GM18505 (cell line): ENCODE data around the gene COL18A1.

Experiments used
- ATAC-seq: cut with Tn5 transposase; IDR thresholded peaks from one replicate; pipeline ENCODE4 v1.9.1; 2021; ENCODE audit not compliant: unreplicated experiment
- POLR2A ChIP-seq: IDR thresholded peaks from 4 replicates; pipeline ENCODE4 v1.6.1; 2011; ENCODE audit warnings: borderline replicate concordance; ENCODE audit not compliant: insufficient read depth, insufficient read length; ENCODE audit errors: extremely low read depth

COL18A1 gene

GRCh38 chr21:45421846-45422775 is 17.1 kb downstream of the COL18A1 start:
- no peak for TF ChIP-seq POLR2A
- ATAC-seq: no peak

GRCh38 chr21:45423201-45423955 is 18.4 kb downstream of the COL18A1 start:
- no peak for ATAC-seq
- no peak for TF ChIP-seq POLR2A

DNA sequence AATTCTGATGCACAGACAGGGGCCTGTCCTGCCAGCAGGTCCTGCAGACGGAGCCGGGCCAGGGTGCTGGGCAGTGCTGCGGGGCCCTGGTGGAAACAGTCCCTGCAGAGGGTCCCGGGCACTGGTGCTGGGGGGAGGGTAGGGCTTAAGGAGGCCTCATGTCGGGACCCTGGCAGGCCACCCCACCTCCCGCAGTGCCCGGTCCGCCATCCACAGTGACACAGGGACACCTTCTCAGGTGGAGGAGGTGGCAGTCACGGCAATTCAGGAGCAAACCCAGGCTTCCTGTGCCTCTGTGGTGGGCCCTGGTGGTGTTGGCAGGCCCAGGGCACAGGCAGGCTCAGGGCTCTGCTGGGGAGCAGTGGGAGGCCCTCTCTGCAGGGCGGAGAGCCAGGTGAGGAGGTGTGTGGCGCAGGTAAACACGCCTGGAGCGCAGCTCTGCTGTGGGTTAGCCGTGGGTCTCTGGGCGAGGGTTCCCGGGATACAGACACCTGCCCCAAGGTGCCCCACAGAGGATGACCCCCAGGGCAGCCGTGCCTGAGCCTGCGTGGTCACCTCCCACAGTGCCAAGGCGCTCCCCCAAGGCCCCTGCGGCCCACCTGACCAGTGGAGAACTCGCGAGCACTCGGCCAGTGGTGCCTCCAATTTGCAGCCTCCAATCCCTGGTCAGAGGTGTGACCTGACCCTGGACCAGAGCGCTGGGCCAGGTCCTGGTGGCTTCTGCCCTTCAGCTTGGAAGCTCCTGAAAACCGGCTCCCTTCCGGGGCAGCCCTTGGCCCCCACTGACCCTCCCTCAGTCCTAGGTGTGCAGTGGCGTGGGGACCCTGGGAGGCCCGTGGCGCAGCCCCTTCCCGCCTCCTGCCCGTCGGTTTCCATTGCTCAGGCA is 19.2 kb downstream of the COL18A1 start:
- TF ChIP-seq POLR2A: no peak
- ATAC-seq: no peak

DNA sequence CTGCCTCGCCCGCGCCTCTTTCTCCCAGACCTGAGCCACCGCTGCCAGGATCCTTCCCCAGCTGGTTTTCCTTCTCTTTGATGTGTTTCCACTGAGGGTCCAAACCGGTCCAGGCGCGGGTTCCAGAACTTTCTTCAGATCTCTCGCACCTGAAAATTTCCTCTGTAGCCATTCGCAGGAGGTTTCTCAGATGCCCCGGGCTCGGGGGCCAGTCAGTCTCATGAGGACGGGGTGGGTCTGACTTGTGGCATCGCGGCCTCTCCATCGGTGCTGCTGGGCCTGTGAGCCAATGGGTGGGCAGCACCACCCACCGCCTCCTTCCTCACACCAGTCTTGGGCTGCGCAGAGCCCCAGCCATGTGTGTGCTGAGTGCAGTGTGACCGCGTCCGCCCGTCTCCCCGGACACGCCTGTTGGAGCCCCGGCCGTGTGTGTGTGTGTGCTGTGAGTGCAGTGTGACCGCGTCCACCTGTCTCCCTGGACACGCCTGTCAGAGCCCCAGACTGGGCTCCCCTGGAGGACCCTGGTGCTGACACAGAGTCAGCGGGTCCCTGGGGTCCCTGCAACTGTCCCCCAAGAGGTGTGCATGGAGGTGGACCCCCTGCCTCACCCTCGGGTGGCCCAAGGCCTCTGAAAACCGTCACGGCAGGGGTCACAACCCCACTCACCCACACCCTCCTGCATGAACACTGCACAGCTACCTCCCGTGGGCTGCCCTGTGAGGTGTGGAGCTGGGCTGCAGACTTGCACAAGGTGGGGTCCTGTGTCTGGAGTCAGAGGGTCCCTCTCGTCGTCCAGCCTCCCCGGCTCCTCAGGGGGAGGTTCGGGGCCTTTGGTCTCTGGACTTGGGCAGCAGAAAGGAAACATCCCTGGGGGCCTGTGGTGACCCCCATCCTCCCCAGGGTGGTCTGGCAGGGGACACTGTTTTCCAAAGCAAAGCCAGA is 20.2 kb downstream of the COL18A1 start:
- ATAC-seq: no peak

DNA sequence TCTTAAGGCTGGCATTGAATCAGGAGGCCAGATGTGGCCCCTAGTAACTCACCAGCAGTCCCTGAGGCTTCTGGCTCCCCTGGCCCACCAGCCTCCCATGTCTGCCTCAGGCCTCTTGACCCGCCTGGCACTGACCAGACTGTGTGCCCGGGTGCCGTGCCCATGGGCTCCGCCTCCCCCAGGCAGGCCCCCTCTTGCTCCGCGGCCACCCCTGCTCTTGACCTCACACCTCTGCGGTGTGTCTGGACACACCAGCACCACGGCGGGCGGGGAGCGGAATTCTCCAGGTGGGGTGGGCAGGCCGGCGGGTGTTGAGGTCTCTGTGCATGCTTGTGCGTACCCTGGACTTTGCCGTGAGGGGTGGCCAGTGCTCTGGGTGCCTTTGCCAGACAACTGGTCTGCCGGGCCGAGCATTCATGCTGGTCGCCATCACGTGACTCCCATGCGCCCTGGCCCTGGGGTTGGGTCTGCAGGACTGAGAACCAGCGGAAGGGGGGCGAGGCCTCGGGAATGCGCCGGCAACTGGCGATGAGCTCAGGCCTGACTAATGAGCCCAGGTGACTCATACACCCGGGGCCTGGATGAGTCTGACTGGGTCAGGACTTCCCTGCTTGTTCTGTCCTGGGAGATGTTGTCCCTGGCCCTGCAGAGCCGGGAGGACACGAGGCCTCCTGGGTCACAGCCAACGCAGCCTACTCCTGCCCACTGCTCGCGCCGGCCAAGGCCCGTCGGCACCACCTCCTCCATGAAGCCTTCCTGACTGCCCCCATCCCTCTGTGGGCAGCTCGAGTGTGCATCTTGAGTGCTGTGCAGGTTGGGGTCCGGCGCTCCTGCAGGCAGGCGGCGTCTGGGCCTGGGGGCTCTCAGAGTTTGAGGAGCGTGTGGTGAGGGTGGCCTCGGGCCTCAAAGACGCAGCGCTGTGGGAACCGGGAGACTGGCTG is 22.6 kb downstream of the COL18A1 start:
- TF ChIP-seq POLR2A: no peak
- no peak for ATAC-seq

More for the DNA sequence above, 20.2 kb downstream of the COL18A1 start:
- no peak for TF ChIP-seq POLR2A

GRCh38 chr21:45428534-45428933 is 23.6 kb downstream of the COL18A1 start:
- ATAC-seq: no peak
- no peak for TF ChIP-seq POLR2A

GRCh38 chr21:45429221-45430175 is 24.5 kb downstream of the COL18A1 start:
- no peak for TF ChIP-seq POLR2A
- no peak for ATAC-seq

- no peak for ATAC-seq
- TF ChIP-seq POLR2A: no peak
Observed at GRCh38 chr21:45430521-45431501, 25.8 kb downstream of the COL18A1 start.
